Placental epithelial cell (primary cell): ENCODE results near the gene AIP. TPM values are rescaled to one million over a fixed set of nuclear protein-coding genes. Genes with fewer than 3 reads are reported as not detected.

ENCODE experiments used
- small RNA-seq: library from RNA; depleted of rRNA; stranded (forward); fragments of <200 nt; gene quantifications from one replicate; pipeline ENCODE3, GENCODE V24; 2012
- total RNA-seq: library from RNA; depleted of rRNA; stranded (reverse); fragments of >200 nt; gene quantifications from 2 replicates; pipeline ENCODE4 v1.2.3, GENCODE V29; 2012

AIP gene
- 69.5 and 122 TPM in 2 replicates for total RNA-seq

GRCh38 chr11:67482827-67483798 lies at the start of gene AIP:
TSS of gene AIP (plus strand) at chr11:67483026. CDS start at chr11:67483159, 133 bp downstream.

GRCh38 chr11:67437082-67437808 lies 45.6 kb upstream of the AIP start, which contains the start of gene PTPRCAP:
TSS of gene PTPRCAP (minus strand) at chr11:67437682. CDS start at chr11:67437619, 63 bp downstream.

GRCh38 chr11:67452141-67452952 lies 30.5 kb upstream of the AIP start, which contains the start of gene GPR152:
TSS of gene GPR152 (minus strand) at chr11:67452729. CDS start at chr11:67452724, 5 bp downstream.

DNA sequence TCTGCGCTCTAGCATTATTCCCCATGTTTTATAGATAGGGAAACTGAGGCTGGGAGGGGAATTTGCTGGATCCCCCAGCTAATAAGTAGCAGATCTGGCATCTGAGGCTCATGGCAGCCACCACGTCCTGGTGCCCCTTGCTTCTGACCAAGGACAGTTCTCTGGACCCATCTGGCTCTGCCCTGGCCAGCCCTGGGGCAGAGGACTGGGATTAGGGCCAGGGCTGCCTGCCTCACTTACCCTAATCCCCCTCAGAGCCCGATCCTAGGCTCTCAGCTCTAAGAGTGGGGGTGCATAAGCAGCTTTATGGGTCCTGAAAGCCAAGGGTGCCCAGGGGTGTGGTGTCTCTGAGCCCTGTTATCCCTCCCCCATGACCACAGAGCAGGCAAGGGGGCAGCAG lies 27.8 kb upstream of the AIP start, which contains the start of gene CABP4:
Gene CABP4 (plus strand): TSS at position 301 of the 400 bp plus-strand sequence. CDS start 70 bp downstream, at position 371.

DNA sequence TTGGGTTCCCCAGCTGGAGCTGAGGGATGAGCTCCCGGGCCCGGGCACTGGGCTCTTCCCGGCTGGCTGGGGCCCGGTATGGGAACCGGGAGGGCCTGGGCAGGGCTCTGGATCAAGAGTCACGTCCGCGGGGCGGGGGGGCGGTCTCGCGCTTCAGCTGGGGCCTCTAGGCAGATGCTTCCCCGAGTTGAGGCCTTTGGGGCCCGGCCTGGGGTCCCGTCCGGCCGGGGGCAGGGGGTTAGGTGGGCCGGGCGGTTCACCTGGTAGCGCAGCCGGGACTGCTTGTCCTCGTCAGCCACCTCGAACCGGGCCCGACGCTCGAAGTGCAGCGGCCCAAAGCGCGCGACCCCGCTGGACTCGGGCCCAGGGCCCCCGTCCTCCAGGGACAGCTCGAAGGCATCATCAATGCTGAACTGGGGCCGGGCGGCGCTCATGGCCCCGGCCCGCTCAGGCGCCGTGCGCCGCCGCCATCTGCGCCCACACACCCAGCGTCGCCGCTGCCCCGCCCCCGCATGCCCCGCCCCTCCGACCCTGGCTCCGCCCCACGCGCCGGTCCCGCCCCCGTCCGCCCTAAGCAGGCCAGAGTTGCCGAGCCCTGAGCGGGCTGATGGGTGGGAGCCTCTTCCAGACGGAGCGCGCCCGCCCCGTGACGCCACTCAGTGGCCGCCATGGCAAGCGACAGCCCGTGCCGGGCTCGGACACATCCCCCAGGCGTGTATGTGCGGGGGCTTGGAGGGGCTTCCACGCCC lies 13.9 kb upstream of the AIP start, which contains the start of gene TMEM134:
Gene TMEM134 (minus strand): TSS at position 493 of the 749 bp plus-strand sequence. CDS start 59 bp downstream, at position 434.

GRCh38 chr11:67504950-67505581 lies 22.2 kb downstream of the AIP start, which contains the start of gene PITPNM1:
TSS of gene PITPNM1 (minus strand) at chr11:67505363. CDS start at chr11:67504180, 1,183 bp downstream.

DNA sequence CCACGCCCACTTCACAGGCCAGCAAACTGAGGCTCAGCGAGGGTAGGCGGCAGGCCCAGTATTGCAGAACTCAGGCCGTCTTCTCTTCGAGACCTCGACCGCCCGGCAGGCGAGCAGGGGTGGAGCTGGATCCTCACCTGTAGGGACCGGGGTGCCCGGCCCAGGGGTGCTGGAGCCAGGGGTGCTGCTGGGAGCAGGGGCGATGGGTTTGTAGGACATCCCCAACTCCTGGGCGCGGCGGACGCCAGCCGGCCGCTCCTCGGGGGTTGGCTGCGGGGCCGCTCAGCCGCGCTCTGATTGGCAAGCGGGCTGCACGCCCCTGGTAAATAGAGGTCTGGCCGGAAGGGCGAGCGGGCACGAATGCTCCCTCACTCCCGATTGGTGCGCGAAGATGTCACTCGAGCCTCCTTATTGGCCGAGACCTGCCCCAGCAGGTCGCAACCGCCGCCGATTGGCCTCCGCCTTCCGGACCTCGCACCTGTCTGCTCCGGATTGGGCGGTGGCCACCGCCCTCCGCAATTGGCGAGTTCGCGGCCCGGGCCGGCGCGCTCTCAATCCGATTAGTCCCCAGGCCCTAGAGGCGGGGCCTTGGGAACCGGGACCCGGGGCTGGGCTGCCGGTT lies 25.1 kb downstream of the AIP start, which contains the start of gene CDK2AP2:
Gene CDK2AP2 (minus strand): TSS at position 299 of the 622 bp plus-strand sequence. CDS start 80 bp downstream, at position 219.

GRCh38 chr11:67522844-67523555 lies 40.2 kb downstream of the AIP start, which contains the start of gene CABP2:
TSS of gene CABP2 (minus strand) at chr11:67523446. CDS start at chr11:67523326, 120 bp downstream.

Small RNA genes within 50 kb of the gene (small RNA-seq; reads per million reads assigned to genes)
- gene MIR6752: not detected

Other genes with a start within 250 kb of the AIP start
- gene GRK2, start 216.6 kb upstream of the AIP start, total RNA-seq: 27.5 and 40.4 TPM in 2 replicates
- 28.1 and 42.4 TPM in 2 replicates for gene ANKRD13D, start 193.7 kb upstream of the AIP start, total RNA-seq
- gene SSH3, start 179.5 kb upstream of the AIP start, total RNA-seq: 41.2 and 67.5 TPM in 2 replicates
- gene POLD4, start 129.5 kb upstream of the AIP start, total RNA-seq: 64.9 and 71.1 TPM in 2 replicates
- gene CLCF1, start 109.4 kb upstream of the AIP start, total RNA-seq: 17.8 and 22.8 TPM in 2 replicates
- gene RAD9A, start 91.0 kb upstream of the AIP start, total RNA-seq: 10.7 and 18.8 TPM in 2 replicates
- 223 and 479 TPM in 2 replicates for gene PPP1CA, start 81.2 kb upstream of the AIP start, total RNA-seq
- under 0.01 TPM in 1 of 2 replicates, not detected in the other for gene TBC1D10C, start 78.9 kb upstream of the AIP start, total RNA-seq
- gene CARNS1, start 67.3 kb upstream of the AIP start, total RNA-seq: under 0.01 TPM in 1 of 2 replicates, not detected in the other
- gene RPS6KB2, start 54.5 kb upstream of the AIP start, total RNA-seq: 55.4 and 121 TPM in 2 replicates
- gene PTPRCAP, start 45.3 kb upstream of the AIP start, total RNA-seq: 1.5 and 1.6 TPM in 2 replicates
- 135 and 136 TPM in 2 replicates for gene CORO1B, start 39.5 kb upstream of the AIP start, total RNA-seq
- gene GPR152, start 30.3 kb upstream of the AIP start, total RNA-seq: not detected in 2 replicates
- gene CABP4, start 27.7 kb upstream of the AIP start, total RNA-seq: not detected in 2 replicates
- 27.5 and 62.4 TPM in 2 replicates for gene TMEM134, start 13.8 kb upstream of the AIP start, total RNA-seq
- gene PITPNM1, start 22.3 kb downstream of the AIP start, total RNA-seq: 42.4 and 45.5 TPM in 2 replicates
- 19.6 and 52.8 TPM in 2 replicates for gene CDK2AP2, start 25.1 kb downstream of the AIP start, total RNA-seq
- gene CABP2, start 40.4 kb downstream of the AIP start, total RNA-seq: not detected in 2 replicates
- gene GSTP1, start 100.8 kb downstream of the AIP start, total RNA-seq: 1,369 and 1,673 TPM in 2 replicates
- 141 and 176 TPM in 2 replicates for gene NDUFV1, start 123.9 kb downstream of the AIP start, total RNA-seq
- 5.3 and 11.8 TPM in 2 replicates for gene NUDT8, start 146.9 kb downstream of the AIP start, total RNA-seq
- gene TBX10, start 156.7 kb downstream of the AIP start, total RNA-seq: not detected in 2 replicates
- gene ACY3, start 167.7 kb downstream of the AIP start, total RNA-seq: not detected in 2 replicates
- 1.5 and 6.7 TPM in 2 replicates for gene ALDH3B2, start 191.6 kb downstream of the AIP start, total RNA-seq